ENCODE results near the gene SLC44A3. TPM values are rescaled to one million over a fixed set of nuclear protein-coding genes. Genes with fewer than 3 reads are reported as not detected.
A peak's percentile ranks its signal among the peaks of the same experiment; 100 is the strongest.

Gene SLC44A3
- total RNA-seq, 1 experiment from 2014 or later, result 32.0 TPM

GRCh38 chr1:94798462-94798861 lies 21.7 kb upstream of the SLC44A3 start:
- no peak for DNase-seq
- Mint-ChIP-seq H3K27ac (ENCODE audit: unreplicated experiment) (no peak overlapping the region), H3K27me3 (ENCODE audit: unreplicated experiment) (no peaks in the 10 kb centered on the region), H3K9me3 (ENCODE audit: low read depth, unreplicated experiment) (no peaks in the 10 kb centered on the region), H3K36me3 (ENCODE audit: insufficient read depth, unreplicated experiment) (peaks cover under 1% of the 10 kb centered on the region), H3K4me1 (ENCODE audit: low read depth, unreplicated experiment) (peaks cover 70% of the 10 kb centered on the region), H3K4me3 (ENCODE audit: low read depth, unreplicated experiment) (no peak overlapping the region)
- TF ChIP-seq CTCF (IDR thresholded peaks at IDR 0.05; ENCODE audit: unreplicated experiment), result no peak
- intact Hi-C loops (cut with micrococcal nuclease; ENCODE audit: unreplicated experiment), result no loop called here
- BruUV-seq (replicated peaks), result no TSS peak
- CTCF ChIA-PET, result interaction anchor here (0.6 kb wide), 1 partner anchor 295 kb away, joined by 5 read pairs; no protein-coding TSS in a partner anchor

- no peak for TF ChIP-seq CTCF (IDR thresholded peaks at IDR 0.05; ENCODE audit: unreplicated experiment)
- no TSS peak for BruUV-seq (replicated peaks)
- H3K4me1 Mint-ChIP-seq (ENCODE audit: low read depth, unreplicated experiment), result peaks cover 74% of the 10 kb centered on the region
- H3K4me3 Mint-ChIP-seq (ENCODE audit: low read depth, unreplicated experiment), result no peak overlapping the region
- H3K27me3 Mint-ChIP-seq (ENCODE audit: unreplicated experiment), result no peaks in the 10 kb centered on the region
- H3K36me3 Mint-ChIP-seq (ENCODE audit: insufficient read depth, unreplicated experiment), result no peaks in the 10 kb centered on the region
- CTCF ChIA-PET, result no interaction called here
- intact Hi-C loops (cut with micrococcal nuclease; ENCODE audit: unreplicated experiment), result no loop called here
- peak overlapping the region; percentile 78 for H3K27ac Mint-ChIP-seq (ENCODE audit: unreplicated experiment)
- DNase-seq, result no peak
- no peaks in the 10 kb centered on the region for H3K9me3 Mint-ChIP-seq (ENCODE audit: low read depth, unreplicated experiment)
These were observed 21.0 kb upstream of the SLC44A3 start for GRCh38 chr1:94799206-94799605.

- TF ChIP-seq CTCF (IDR thresholded peaks at IDR 0.05; ENCODE audit: unreplicated experiment), result peak; percentile 47
- H3K36me3 Mint-ChIP-seq (ENCODE audit: insufficient read depth, unreplicated experiment), result no peaks in the 10 kb centered on the region
- intact Hi-C loops (cut with micrococcal nuclease; ENCODE audit: unreplicated experiment), result loop anchor here (1.0 to 5.0 kb wide), 4 partner anchors 155 to 280 kb away; no protein-coding TSS in a partner anchor
- peaks cover 72% of the 10 kb centered on the region for H3K4me1 Mint-ChIP-seq (ENCODE audit: low read depth, unreplicated experiment)
- BruUV-seq (replicated peaks), result no TSS peak
- H3K4me3 Mint-ChIP-seq (ENCODE audit: low read depth, unreplicated experiment), result peak overlapping the region; percentile 48
- H3K9me3 Mint-ChIP-seq (ENCODE audit: low read depth, unreplicated experiment), result no peaks in the 10 kb centered on the region
- CTCF ChIA-PET, result interaction anchor here (0.6 to 3.8 kb wide), 7 partner anchors 9 to 320 kb away, joined by 3 to 18 read pairs (median 4); partner anchors contain the start of gene F3
- peak overlapping the region; percentile 80 for H3K27ac Mint-ChIP-seq (ENCODE audit: unreplicated experiment)
- no peaks in the 10 kb centered on the region for H3K27me3 Mint-ChIP-seq (ENCODE audit: unreplicated experiment)
- DNase-seq, result peak; percentile 38
These were observed 18.1 kb upstream of the SLC44A3 start for GRCh38 chr1:94801919-94802546.

- Mint-ChIP-seq H3K36me3 (ENCODE audit: insufficient read depth, unreplicated experiment) (no peaks in the 10 kb centered on the region), H3K27me3 (ENCODE audit: unreplicated experiment) (no peaks in the 10 kb centered on the region), H3K4me1 (ENCODE audit: low read depth, unreplicated experiment) (peaks cover 65% of the 10 kb centered on the region), H3K4me3 (ENCODE audit: low read depth, unreplicated experiment) (no peak overlapping the region), H3K9me3 (ENCODE audit: low read depth, unreplicated experiment) (no peaks in the 10 kb centered on the region), H3K27ac (ENCODE audit: unreplicated experiment) (peak overlapping the region; percentile 80)
- TF ChIP-seq CTCF (IDR thresholded peaks at IDR 0.05; ENCODE audit: unreplicated experiment), result no peak
- intact Hi-C loops (cut with micrococcal nuclease; ENCODE audit: unreplicated experiment), result loop anchor here (5.0 kb wide), 3 partner anchors 156 to 201 kb away; no protein-coding TSS in a partner anchor
- no peak for DNase-seq
- BruUV-seq (replicated peaks), result no TSS peak
- CTCF ChIA-PET, result interaction anchor here (0.7 to 3.8 kb wide), 8 partner anchors 15 to 322 kb away, joined by 3 to 18 read pairs (median 4); no protein-coding TSS in a partner anchor
These were observed 17.1 kb upstream of the SLC44A3 start for GRCh38 chr1:94803106-94803505.
